Osteocyte (in vitro differentiated cells): ENCODE measurements around the gene GPSM1. TPM values are rescaled to one million over a fixed set of nuclear protein-coding genes. Genes with fewer than 3 reads are reported as not detected.

Experiments
- DNase-seq: peaks from one replicate; pipeline ENCODE4 v3.0.0; 2021; ENCODE audit warnings: mixed read lengths; ENCODE audit not compliant: unreplicated experiment; ENCODE audit errors: extremely low spot score
- H3K27ac Mint-ChIP-seq: one replicate; pipeline ENCODE4 v1.8.0; 2021; ENCODE audit warnings: mild to moderate bottlenecking, mixed read lengths; ENCODE audit not compliant: unreplicated experiment
- H3K27me3 Mint-ChIP-seq: one replicate; pipeline ENCODE4 v1.8.0; 2021; ENCODE audit warnings: mixed read lengths; ENCODE audit not compliant: unreplicated experiment
- H3K36me3 Mint-ChIP-seq: one replicate; pipeline ENCODE4 v1.8.0; 2021; ENCODE audit warnings: mixed read lengths; ENCODE audit not compliant: unreplicated experiment
- H3K4me1 Mint-ChIP-seq: one replicate; pipeline ENCODE4 v1.8.0; 2021; ENCODE audit warnings: mixed read lengths; ENCODE audit not compliant: unreplicated experiment
- H3K4me3 Mint-ChIP-seq: one replicate; pipeline ENCODE4 v1.8.0; 2021; ENCODE audit warnings: mild to moderate bottlenecking, moderate library complexity, mixed read lengths; ENCODE audit not compliant: unreplicated experiment
- H3K9me3 Mint-ChIP-seq: one replicate; pipeline ENCODE4 v1.8.0; 2021; ENCODE audit warnings: mixed read lengths; ENCODE audit not compliant: unreplicated experiment
- CTCF ChIP-seq: fragments of 200-600 bp; sonication (generic); IDR thresholded peaks from 2 replicates; pipeline ENCODE4 v1.5.0; 2021; ENCODE audit warnings: antibody characterized with exemption, mild to moderate bottlenecking, moderate library complexity
- total RNA-seq: library from RNA; stranded (reverse); gene quantifications from 2 replicates; pipeline ENCODE4 v1.2.1, GENCODE V29; 2021

The GPSM1 gene
- total RNA-seq, 1 donor from 2014 or later, result 37.1 TPM

- Mint-ChIP-seq H3K4me3 (no peak overlapping the region), H3K4me1 (peaks cover 27% of the 10 kb centered on the region), H3K27me3 (no peaks in the 10 kb centered on the region), H3K36me3 (no peaks in the 10 kb centered on the region), H3K27ac (no peak overlapping the region), H3K9me3 (no peaks in the 10 kb centered on the region)
- TF ChIP-seq CTCF, result no peak
- DNase-seq, result no peak
These were observed 18.8 kb downstream of the GPSM1 start for GRCh38 chr9:136346157-136346481.

DNA sequence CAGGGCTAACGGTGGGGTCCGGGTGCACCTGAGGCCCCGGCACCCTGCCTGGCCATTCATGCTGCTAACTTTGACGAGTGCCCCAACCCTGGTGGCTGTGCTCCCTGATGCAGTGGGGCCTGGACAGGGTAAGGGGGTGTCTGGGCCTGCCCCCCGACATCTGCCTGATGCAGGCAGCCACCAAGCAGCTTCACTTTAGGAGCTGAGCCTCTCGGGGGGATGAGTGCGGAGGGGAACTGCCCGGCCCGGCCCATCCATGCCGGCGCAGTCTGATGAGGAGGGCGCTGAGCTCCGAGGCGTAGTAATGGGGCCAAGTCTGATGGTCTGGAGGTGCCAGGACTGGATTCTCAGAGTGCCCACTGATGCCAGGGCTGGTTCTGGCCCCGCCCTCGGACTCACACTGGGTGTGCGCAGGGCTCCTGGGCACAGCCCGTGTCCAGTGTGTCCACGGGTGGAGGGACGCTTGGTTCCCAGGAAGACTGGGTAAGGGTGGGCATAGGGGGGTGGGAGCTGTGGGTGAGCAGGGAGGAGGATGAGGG lies 19.7 kb downstream of the GPSM1 start:
- H3K4me3 Mint-ChIP-seq, result no peak overlapping the region
- H3K27me3 Mint-ChIP-seq, result no peaks in the 10 kb centered on the region
- TF ChIP-seq CTCF, result no peak
- H3K27ac Mint-ChIP-seq, result no peak overlapping the region
- no peaks in the 10 kb centered on the region for H3K36me3 Mint-ChIP-seq
- no peaks in the 10 kb centered on the region for H3K9me3 Mint-ChIP-seq
- DNase-seq, result no peak
- peaks cover 25% of the 10 kb centered on the region for H3K4me1 Mint-ChIP-seq

DNA sequence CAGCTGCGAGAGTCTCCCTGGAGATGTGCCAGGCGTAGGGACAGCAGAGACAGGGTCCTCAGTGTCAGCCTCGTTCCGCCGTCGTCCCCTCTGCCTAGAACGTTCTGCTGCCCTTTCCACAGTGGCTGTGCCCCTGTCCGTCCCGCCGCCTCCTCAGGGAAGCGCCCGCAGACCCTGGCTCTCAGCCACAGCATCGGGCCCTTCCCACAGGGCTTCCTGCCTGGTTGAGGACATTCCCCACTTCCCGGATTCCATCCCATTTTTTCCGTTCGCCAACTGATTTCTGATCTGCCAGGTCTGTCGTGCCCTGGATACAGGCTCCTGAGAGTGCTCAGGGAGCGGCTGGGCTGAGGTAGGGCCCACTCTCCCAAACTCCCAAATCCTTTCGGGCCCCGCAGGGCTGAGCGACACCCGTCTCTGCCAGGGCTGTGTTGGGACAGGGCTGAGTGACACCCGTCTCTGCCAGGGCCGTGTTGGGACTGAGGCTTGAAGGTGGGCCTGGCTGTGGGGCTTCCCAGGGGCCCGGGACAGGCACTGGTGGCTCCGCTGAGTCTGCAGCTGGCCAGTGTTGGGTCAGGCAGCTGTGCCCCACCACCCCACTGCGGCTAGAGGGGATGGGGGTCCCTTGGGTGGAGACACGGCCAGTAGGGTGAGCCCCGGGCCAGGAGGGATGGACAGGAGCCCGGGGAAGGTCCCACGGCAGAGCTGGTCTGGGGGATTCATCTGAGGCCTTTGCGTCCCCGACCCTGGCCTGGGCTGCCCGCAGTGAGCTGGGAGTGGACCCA lies 20.3 kb downstream of the GPSM1 start:
- no peak for DNase-seq
- Mint-ChIP-seq H3K36me3 (no peaks in the 10 kb centered on the region), H3K27ac (no peak overlapping the region), H3K4me3 (no peak overlapping the region), H3K27me3 (no peaks in the 10 kb centered on the region), H3K4me1 (peaks cover 21% of the 10 kb centered on the region), H3K9me3 (no peaks in the 10 kb centered on the region)
- no peak for TF ChIP-seq CTCF

DNA sequence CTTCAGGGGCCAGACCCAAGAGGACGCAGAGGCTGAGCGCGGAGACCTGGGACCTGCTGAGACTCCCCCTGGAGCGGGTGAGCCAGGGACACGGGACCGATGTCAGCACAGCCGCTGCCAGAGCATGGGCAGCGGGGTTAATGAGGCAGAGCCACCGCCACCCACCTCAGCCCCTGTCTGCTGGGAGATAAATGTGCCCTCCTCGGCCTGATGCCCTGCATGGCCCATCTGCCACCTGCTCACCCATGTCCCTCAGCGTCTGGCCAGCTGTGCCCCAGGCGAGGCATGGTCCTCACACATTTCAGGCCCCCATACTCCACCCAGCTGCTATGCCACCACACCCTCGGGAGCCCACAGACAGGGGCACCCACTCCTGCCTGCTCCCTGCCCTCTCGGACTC lies 21.4 kb downstream of the GPSM1 start:
- peaks cover 18% of the 10 kb centered on the region for H3K4me1 Mint-ChIP-seq
- H3K27me3 Mint-ChIP-seq, result no peaks in the 10 kb centered on the region
- H3K4me3 Mint-ChIP-seq, result no peak overlapping the region
- TF ChIP-seq CTCF, result no peak
- no peaks in the 10 kb centered on the region for H3K9me3 Mint-ChIP-seq
- DNase-seq, result no peak
- no peak overlapping the region for H3K27ac Mint-ChIP-seq
- H3K36me3 Mint-ChIP-seq, result no peaks in the 10 kb centered on the region

GRCh38 chr9:136349546-136349945 lies 22.2 kb downstream of the GPSM1 start:
- H3K4me3 Mint-ChIP-seq, result no peak overlapping the region
- H3K36me3 Mint-ChIP-seq, result no peaks in the 10 kb centered on the region
- H3K27me3 Mint-ChIP-seq, result no peaks in the 10 kb centered on the region
- peaks cover 23% of the 10 kb centered on the region for H3K4me1 Mint-ChIP-seq
- TF ChIP-seq CTCF, result no peak
- no peaks in the 10 kb centered on the region for H3K9me3 Mint-ChIP-seq
- no peak overlapping the region for H3K27ac Mint-ChIP-seq
- no peak for DNase-seq
